GM18858 (cell line): ENCODE results near the gene PMEL.
"Not testable (repeated sequence)": the region's sequence is repeated elsewhere in the genome, so short reads cannot be mapped to it uniquely, and the experiment has no call there.

Source experiments
- ATAC-seq: cut with Tn5 transposase; IDR thresholded peaks from one replicate; pipeline ENCODE4 v1.9.1; 2021; ENCODE audit not compliant: unreplicated experiment

Gene PMEL

DNA sequence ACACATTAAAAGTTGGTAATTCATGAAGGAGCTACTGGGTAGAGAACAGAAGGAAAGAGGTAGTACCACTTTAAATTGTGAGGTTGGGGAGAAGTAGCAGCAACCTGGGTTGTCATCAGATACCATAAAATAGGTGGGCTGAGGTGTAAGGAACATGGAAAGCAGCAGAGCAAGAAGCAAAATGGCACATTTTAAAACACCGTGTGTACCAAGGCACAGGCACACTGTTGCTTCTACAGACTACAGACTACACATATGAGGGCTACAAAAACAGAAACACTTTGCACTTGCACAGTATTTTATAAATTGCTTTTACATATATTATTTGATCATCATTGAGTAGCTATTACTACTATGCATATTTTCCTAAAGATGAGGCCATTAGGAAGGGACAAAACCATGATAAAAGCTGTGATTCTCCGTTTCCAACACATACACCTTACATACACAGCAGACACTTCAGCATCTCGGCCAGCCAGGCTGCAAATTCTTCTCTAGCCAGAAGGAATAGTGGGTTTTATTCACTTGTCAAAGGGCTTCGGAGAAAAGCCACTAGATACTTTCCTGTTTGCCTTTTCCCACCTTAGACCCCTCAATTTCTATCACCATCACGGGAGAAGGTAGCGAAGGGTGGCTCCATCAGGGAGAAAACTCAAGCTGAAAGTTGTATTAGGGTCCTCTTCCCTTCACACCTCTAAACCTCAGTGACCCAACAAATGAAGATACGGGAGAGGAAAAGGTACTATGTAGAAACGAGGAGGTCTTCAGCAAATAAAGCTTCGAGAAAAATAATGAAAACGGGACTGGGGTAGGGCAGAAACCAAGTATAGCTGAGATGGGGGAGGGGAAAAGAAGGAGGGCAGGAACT lies 39.7 kb downstream of the PMEL start:
- no peak for ATAC-seq

DNA sequence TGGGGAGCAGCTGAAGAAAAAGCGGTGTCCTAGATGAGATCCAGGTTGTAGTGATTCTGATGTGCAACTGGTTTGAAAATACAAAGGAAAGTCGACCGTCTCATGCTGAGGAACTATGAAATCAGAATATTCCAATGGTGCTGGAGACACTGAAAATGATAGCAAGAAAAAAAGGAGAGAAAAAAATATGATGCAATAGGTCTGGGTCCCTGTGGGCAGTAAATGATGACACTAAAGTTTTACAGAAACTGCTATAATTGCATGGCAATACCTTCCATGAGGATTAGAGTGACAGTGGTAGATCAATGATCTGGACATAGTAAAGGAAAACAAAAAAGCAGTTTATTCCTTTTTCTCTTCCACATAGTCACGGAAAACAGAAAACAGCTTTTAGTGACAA lies 40.5 kb downstream of the PMEL start:
- no peak for ATAC-seq

GRCh38 chr12:55923648-55924047 lies 42.2 kb downstream of the PMEL start:
- ATAC-seq: not testable (repeated sequence)

- ATAC-seq: no peak
Observed at GRCh38 chr12:55922126-55922525, 43.7 kb downstream of the PMEL start.

DNA sequence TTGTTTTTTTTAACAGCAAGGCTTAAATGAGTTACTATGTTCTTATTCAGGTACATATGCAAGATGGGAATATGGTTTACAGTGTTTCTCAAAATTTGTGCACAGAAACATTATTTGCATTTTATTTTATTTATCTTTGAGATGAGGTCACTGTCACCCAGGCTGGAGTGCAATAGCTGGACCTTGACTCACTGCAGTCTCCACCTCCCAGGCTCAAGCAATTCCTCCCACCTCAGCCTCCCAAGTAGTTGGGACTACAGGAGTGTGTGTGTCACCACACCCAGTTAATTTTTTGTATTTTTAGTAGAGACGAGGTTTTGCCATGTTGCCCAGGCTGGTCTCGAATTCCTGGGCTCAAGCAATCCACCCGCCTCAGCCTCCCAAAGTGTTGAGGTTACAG lies 46.8 kb downstream of the PMEL start:
- ATAC-seq: not testable (repeated sequence)

DNA sequence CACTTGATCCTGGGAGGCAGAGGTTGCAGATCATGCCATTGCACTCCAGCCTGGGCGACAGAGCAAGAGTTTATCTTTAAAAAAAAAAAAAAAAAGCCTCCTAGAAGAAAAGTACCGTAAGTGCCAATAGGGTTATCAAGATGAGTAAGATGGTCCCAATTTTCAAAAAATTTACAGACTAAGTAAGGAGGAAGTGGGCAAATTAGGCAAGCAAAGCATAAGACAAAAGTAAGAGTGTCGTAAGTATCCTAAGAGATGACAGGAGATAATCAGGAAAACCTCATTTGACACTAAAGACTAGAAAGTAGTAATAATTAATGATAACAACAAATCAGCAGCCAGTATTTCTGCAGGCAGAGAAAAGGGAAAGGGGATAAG lies 50.4 kb downstream of the PMEL start:
- ATAC-seq: no peak

DNA sequence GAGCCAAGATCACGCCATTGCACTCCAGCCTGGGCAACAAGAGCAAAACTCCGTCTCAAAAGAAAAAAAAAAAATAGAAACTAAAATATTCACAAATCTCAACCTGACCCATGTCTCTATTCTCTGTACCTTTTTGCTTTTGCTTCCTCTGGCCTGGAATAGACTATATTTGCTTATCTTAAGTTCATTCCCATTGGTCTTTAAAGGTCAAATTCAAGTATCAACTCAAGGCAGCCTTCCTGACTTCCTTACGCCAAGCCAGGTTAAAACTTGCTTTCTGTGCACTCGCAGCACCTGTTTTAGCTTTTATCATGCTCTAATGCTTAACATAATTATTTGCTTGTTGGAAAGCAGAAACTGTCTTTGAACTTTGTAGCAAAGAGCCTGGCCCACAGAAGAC lies 52.9 kb downstream of the PMEL start:
- ATAC-seq: no peak

DNA sequence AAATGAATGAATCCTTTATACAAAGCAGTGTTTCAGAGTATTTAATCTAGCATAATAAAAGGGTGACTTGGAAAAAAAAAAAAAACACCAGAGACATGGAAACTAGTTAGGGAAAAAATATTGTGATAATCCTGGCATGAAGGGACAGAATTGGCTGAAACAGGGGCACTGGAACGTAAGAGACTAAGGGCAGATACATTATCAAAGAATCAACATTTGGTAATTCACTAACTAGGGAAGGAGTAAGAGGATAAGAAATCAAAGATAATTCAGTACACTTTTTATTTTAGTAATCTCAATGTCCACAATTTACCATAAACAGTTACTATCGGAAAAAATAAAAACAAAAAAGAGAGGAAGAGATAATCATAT lies 56.3 kb downstream of the PMEL start:
- ATAC-seq: no peak

- no peak for ATAC-seq
Observed at GRCh38 chr12:55908726-55909512, 56.9 kb downstream of the PMEL start.

DNA sequence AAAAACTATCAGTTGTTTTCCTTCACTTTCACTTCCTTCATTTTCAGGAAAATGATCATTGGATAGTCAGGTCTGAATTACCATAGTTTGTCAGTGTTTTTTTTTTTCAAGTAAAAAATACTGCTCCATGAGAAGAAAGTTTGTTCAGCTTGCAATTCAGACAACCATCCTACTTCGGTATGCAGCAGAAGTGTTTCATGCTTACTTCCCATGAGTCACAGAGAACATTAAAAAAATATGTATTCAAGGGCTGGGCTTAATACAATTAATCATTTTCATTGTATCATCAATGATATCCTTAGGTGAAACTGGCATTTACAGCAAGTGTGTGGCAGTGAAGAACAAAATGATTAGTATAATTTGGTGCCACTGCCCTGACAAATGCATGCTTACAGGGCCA lies 59.8 kb downstream of the PMEL start:
- ATAC-seq: no peak
